Fibroblast of peridontal ligament (primary cell): ENCODE data around the gene PUDP.
"Not testable (repeated sequence)": the region's sequence is repeated elsewhere in the genome, so short reads cannot be mapped to it uniquely, and the experiment has no call there.

Experiments used
- DNase-seq: peaks from one replicate; pipeline ENCODE4 v3.0.0-alpha.2; 2010; ENCODE audit errors: extremely low read depth

PUDP gene

GRCh38 chrX:7028246-7028645 lies 119.7 kb downstream of the PUDP start:
- peak; percentile 53 for DNase-seq

DNA sequence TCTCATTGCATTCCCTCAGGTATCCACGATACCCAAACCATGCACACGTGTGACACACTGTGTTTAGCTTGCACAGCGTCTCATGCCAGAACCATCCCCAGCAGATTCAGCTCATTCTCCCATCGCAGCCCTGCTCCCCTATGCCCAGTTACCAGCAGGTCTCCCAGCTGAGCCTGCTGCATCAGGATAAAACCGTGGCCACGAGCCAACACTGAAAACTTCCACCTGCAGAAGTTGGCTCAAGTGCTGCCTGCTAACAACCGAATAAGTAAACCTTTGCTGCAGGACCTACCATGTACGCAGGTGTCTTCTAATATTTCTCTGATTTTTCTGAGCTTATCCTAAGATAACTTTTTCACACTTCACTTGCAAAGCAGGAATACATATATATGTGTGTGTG lies 120.9 kb downstream of the PUDP start:
- DNase-seq = no peak

DNA sequence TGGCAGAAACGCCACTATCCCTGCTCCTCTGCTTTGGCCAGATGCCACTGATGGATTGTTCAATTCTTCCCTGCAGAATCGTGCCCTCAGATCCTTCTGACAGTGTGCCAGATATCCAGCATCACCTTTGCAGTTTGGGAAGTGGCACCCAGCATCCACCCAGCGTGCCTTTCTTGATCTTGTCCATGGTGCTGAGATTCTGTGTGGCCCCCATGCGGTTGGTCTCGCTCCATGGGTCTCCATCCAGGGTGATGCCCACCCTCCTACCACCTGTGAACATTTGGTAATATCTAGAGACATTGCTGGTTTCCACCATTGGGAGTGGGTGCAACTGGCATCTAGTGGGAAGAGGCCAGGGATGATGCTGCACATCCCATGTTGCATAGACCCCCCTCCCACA lies 121.6 kb downstream of the PUDP start:
- DNase-seq = not testable (repeated sequence)

GRCh38 chrX:7025471-7025870 lies 122.5 kb downstream of the PUDP start:
- DNase-seq = no peak

- no peak for DNase-seq
Measured at GRCh38 chrX:7024850-7025249, 123.1 kb downstream of the PUDP start.

DNA sequence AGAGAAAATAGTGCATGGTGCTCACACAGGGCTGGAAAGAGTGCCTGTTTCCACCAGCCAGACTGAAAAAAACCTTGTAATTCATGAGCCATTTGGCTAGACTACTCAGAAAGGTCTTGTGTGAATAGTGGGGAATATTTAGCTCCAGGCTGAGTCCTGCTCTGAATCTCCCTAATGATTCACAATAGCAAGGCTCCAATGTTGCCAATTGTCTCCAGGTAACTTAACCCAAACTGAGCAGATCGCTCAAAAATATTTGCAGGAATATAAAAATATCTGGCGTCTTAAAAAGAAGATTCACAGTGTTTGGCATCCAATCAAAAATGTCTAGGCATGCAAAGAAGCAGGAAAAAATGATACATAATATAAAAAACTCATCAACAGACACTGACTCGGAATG lies 125.0 kb downstream of the PUDP start:
- not testable (repeated sequence) for DNase-seq

- no peak for DNase-seq
Measured at GRCh38 chrX:7021991-7022390, 126.0 kb downstream of the PUDP start.

DNA sequence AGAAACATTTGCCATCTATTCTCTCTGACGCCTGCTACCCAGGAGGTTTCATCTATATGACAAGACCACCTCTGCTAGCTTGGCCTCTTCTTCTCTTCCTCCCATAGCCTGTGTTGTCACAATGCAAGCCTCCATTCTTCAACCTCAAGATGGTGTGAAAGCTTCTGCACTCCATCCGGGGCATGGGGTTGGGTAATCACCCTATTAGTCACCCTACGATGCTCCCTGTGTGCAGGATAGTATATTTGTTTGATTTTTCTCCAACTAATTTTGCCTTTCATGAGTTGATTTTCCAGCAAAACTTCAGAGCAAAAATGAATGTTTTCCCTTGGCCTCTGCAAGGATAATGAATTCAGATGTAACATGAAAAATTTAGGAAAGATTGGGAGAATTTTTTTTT lies 128.4 kb downstream of the PUDP start:
- peak; percentile 0 for DNase-seq

- peak; percentile 16 for DNase-seq
Measured at GRCh38 chrX:7012262-7012834, 135.6 kb downstream of the PUDP start.

DNA sequence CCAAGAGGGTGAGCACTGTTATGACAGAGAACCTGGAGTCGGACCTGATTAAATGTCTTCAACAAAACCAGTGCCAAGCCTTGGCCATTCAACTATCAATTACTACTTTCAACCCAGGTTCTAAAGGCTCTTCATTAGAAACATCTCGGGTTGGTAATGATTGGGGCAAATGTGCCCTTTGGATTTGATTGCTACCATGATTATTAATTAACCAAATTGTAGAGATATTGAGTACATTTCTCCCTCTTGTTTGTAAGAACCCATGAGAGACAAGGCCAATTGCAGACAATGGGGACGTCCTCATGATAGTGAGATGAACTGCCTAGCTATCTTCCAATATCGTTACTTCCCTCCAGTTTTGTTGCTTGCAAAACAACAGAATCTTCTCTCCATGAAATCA lies 137.1 kb downstream of the PUDP start:
- not testable (repeated sequence) for DNase-seq

GRCh38 chrX:7007328-7007727 lies 140.6 kb downstream of the PUDP start:
- not testable (repeated sequence) for DNase-seq
